Lower leg skin (tissue), 4 donors: ENCODE data around the gene PPAT. TPM values are rescaled to one million over a fixed set of nuclear protein-coding genes. Genes with fewer than 3 reads are reported as not detected.

Experiments
- DNase-seq, 2 donors: peaks; one replicate each; pipeline ENCODE4 v3.0.0-alpha.2; 2019; ENCODE audit warnings: low spot score in 2 of 2
- H3K4me3 ChIP-seq: fragments of 200-600 bp; sonication (generic); 2 replicates; pipeline ENCODE4 v1.5.1; 2017; ENCODE audit warnings: mild to moderate bottlenecking, low read depth; ENCODE audit not compliant: poor library complexity, severe bottlenecking
- CTCF ChIP-seq, 3 donors: fragments of 450-650 bp; IDR thresholded peaks; one replicate each; pipeline ENCODE4 v1.5.1; 2016; ENCODE audit warnings: antibody characterized with exemption in 3 of 3, mild to moderate bottlenecking in 3 of 3, moderate library complexity in 2 of 3
- POLR2A ChIP-seq, 2 donors: fragments of 450-650 bp; IDR thresholded peaks; one replicate each; pipeline ENCODE4 v1.6.1; 2016 to 2017; ENCODE audit warnings: antibody characterized with exemption in 2 of 2, mild to moderate bottlenecking in 1 of 2, moderate library complexity in 1 of 2
- WGBS, 2 donors: methylation state at CpG; one replicate each; pipeline ENCODE4 v1.1.5; 2018; 5-methylcytosine and 5-hydroxymethylcytosine counted together
- intact Hi-C: fragments of 100-400 bp; cut with DNase I; formaldehyde crosslinking; loops from one replicate; pipeline ENCODE4 v1.15.0; 2023; ENCODE audit warnings: low total_unique reads
- total RNA-seq, 4 donors: library from RNA; depleted of rRNA; stranded (reverse); fragments of >200 nt; gene quantifications; one replicate each; pipeline ENCODE4 v1.1.0, GENCODE V29; 2016

The PPAT gene
- total RNA-seq, 4 donors from 2014 or later, result 4.0 to 6.0 (median 4.8) TPM

- TF ChIP-seq CTCF (IDR thresholded peaks at IDR 0.05), result no peak
- no peak for TF ChIP-seq POLR2A (IDR thresholded peaks at IDR 0.05)
- intact Hi-C loops, result no loop called here
- no peak for DNase-seq
- 5 to 8% methylated on average over 1 of the region's 1 CpG for WGBS, 2 donors
- H3K4me3 ChIP-seq, result no peak overlapping the region
Measured at GRCh38 chr4:56409511-56410090, 25.8 kb downstream of the PPAT start.

GRCh38 chr4:56408978-56409377 is 26.4 kb downstream of the PPAT start:
- WGBS, 2 donors, result 88 to 90% methylated on average over 2 of the region's 2 CpGs
- H3K4me3 ChIP-seq, result no peak overlapping the region
- intact Hi-C loops, result no loop called here
- no peak for TF ChIP-seq POLR2A (IDR thresholded peaks at IDR 0.05)
- TF ChIP-seq CTCF (IDR thresholded peaks at IDR 0.05), result no peak
- no peak for DNase-seq

GRCh38 chr4:56406151-56406550 is 29.3 kb downstream of the PPAT start:
- TF ChIP-seq CTCF (IDR thresholded peaks at IDR 0.05), result no peak
- 95 to 96% methylated on average over 4 of the region's 4 CpGs for WGBS, 2 donors
- intact Hi-C loops, result no loop called here

GRCh38 chr4:56405016-56405415 is 30.4 kb downstream of the PPAT start:
- DNase-seq, result no peak
- intact Hi-C loops, result no loop called here
- no peak overlapping the region for H3K4me3 ChIP-seq
- TF ChIP-seq POLR2A (IDR thresholded peaks at IDR 0.05) (no peak), CTCF (IDR thresholded peaks at IDR 0.05) (no peak)
- 87 to 100% methylated on average over 1 of the region's 1 CpG for WGBS, 2 donors

More at GRCh38 chr4:56406151-56406550, 29.3 kb downstream of the PPAT start:
- H3K4me3 ChIP-seq, result no peak overlapping the region
- no peak for DNase-seq

GRCh38 chr4:56400560-56400959 is 34.9 kb downstream of the PPAT start:
- no peak for TF ChIP-seq POLR2A (IDR thresholded peaks at IDR 0.05)
- TF ChIP-seq CTCF (IDR thresholded peaks at IDR 0.05), result no peak
- no peak for DNase-seq
- no peak overlapping the region for H3K4me3 ChIP-seq
- whole genome bisulfite sequencing, 2 donors, result 83 to 88% methylated on average over 6 of the region's 6 CpGs
- intact Hi-C loops, result no loop called here

GRCh38 chr4:56391270-56391669 is 44.1 kb downstream of the PPAT start:
- H3K4me3 ChIP-seq, result no peak overlapping the region
- no peak for TF ChIP-seq POLR2A (IDR thresholded peaks at IDR 0.05)
- TF ChIP-seq CTCF (IDR thresholded peaks at IDR 0.05), result no peak
- intact Hi-C loops, result no loop called here
- WGBS, 2 donors, result 95 to 97% methylated on average over 8 of the region's 8 CpGs
- no peak for DNase-seq
